DMS 273 treated with DMSO at 0.1 percent for 48 hours (cell line): Measurements from ENCODE around the gene CPHXL.

ENCODE experiments used
- DNase-seq: peaks from one replicate; lab custom pipeline; 2025; lab: John Stamatoyannopoulos, UW

Gene CPHXL

GRCh38 chr16:75701361-75701760, 24.9 kb downstream of the CPHXL start, which contains the start of gene DUXB:
TSS of gene DUXB (minus strand) at chr16:75701461. CDS start at chr16:75701418, 43 bp downstream.
- DNase-seq, result no peak

- DNase-seq, result no peak
Measured at GRCh38 chr16:75697571-75697970, 28.7 kb downstream of the CPHXL start.

GRCh38 chr16:75695708-75696107, 30.6 kb downstream of the CPHXL start:
- DNase-seq, result no peak

GRCh38 chr16:75687361-75687760, 38.9 kb downstream of the CPHXL start:
- DNase-seq, result no peak

GRCh38 chr16:75682308-75682707, 44.0 kb downstream of the CPHXL start:
- DNase-seq, result no peak

GRCh38 chr16:75679366-75679765, 46.9 kb downstream of the CPHXL start:
- no peak for DNase-seq

- no peak for DNase-seq
Measured at GRCh38 chr16:75676909-75677308, 49.4 kb downstream of the CPHXL start, which contains the start of gene CPHXL2. TSS of gene CPHXL2 (minus strand) at chr16:75677009. CDS start at chr16:75676999, 10 bp downstream.

- DNase-seq, result no peak
Measured at GRCh38 chr16:75667503-75667902, 58.8 kb downstream of the CPHXL start.
